ENCODE measurements around the gene B3GALT6. TPM values are rescaled to one million over a fixed set of nuclear protein-coding genes. Genes with fewer than 3 reads are reported as not detected.

B3GALT6 gene
- total RNA-seq, 1 donor from 2014 or later = 15.8 TPM

GRCh38 chr1:1253314-1253713 lies 21.3 kb downstream of the B3GALT6 start:
- TF ChIP-seq EZH2phosphoT487 (IDR thresholded peaks at IDR 0.05) (no peak), CTCF (IDR thresholded peaks at IDR 0.05) (no peak), EZH2 (IDR thresholded peaks at IDR 0.05) (no peak)
- H3K4me2 ChIP-seq = no peak overlapping the region
- peaks cover 8% of the 10 kb centered on the region for H3F3A ChIP-seq (ENCODE audit: low read depth)
- no peaks in the 10 kb centered on the region for H3K4me1 ChIP-seq
- H2AFZ ChIP-seq (replicated peaks) = no peak overlapping the region
- no peak overlapping the region for H3K27ac ChIP-seq
- H3K79me2 ChIP-seq (ENCODE audit: low read depth) = no peaks in the 10 kb centered on the region
- H3K9ac ChIP-seq = no peak overlapping the region
- Mint-ChIP-seq H3K9me3 (no peaks in the 10 kb centered on the region), H3K27ac (no peak overlapping the region), H3K4me1 (no peaks in the 10 kb centered on the region), H3K36me3 (peaks cover 14% of the 10 kb centered on the region), H3K4me3 (no peak overlapping the region), H3K27me3 (ENCODE audit: insufficient read depth, low read depth) (peaks cover 2% of the 10 kb centered on the region)
- no peaks in the 10 kb centered on the region for H3K36me3 ChIP-seq
- no peak for DNase-seq (ENCODE audit: low spot score)
- H3K27me3 ChIP-seq = peaks cover 1% of the 10 kb centered on the region
- H3K9me3 ChIP-seq (ENCODE audit: low read depth) = no peaks in the 10 kb centered on the region
- peaks cover 8% of the 10 kb centered on the region for H4K20me1 ChIP-seq (ENCODE audit: low read depth)
- no peak overlapping the region for H3K4me3 ChIP-seq

- H4K20me1 ChIP-seq (ENCODE audit: low read depth) = peaks cover 14% of the 10 kb centered on the region
- H3K36me3 ChIP-seq = no peaks in the 10 kb centered on the region
Measured at GRCh38 chr1:1253972-1254666, 22.1 kb downstream of the B3GALT6 start.

GRCh38 chr1:1254667-1254998 lies 22.6 kb downstream of the B3GALT6 start:
- Mint-ChIP-seq H3K4me1 (no peaks in the 10 kb centered on the region), H3K27ac (no peak overlapping the region), H3K36me3 (peaks cover 17% of the 10 kb centered on the region), H3K9me3 (no peaks in the 10 kb centered on the region), H3K4me3 (no peak overlapping the region), H3K27me3 (ENCODE audit: insufficient read depth, low read depth) (peaks cover 2% of the 10 kb centered on the region)
- Histone ChIP-seq H3K9ac (no peak overlapping the region), H3K9me3 (ENCODE audit: low read depth) (no peaks in the 10 kb centered on the region), H3F3A (ENCODE audit: low read depth) (peaks cover 8% of the 10 kb centered on the region), H3K79me2 (ENCODE audit: low read depth) (no peaks in the 10 kb centered on the region), H3K4me2 (no peak overlapping the region), H3K27ac (no peak overlapping the region), H3K27me3 (no peaks in the 10 kb centered on the region), H2AFZ (replicated peaks) (no peak overlapping the region), H3K36me3 (no peaks in the 10 kb centered on the region), H3K4me1 (no peaks in the 10 kb centered on the region), H3K4me3 (no peak overlapping the region), H4K20me1 (ENCODE audit: low read depth) (peaks cover 19% of the 10 kb centered on the region)
- DNase-seq (ENCODE audit: low spot score) = no peak
- TF ChIP-seq EZH2phosphoT487 (IDR thresholded peaks at IDR 0.05) = no peak
- TF ChIP-seq CTCF (IDR thresholded peaks at IDR 0.05) = no peak
- TF ChIP-seq EZH2 (IDR thresholded peaks at IDR 0.05) = no peak

More at GRCh38 chr1:1253972-1254666, 22.1 kb downstream of the B3GALT6 start:
- Histone ChIP-seq H3K9me3 (ENCODE audit: low read depth) (no peaks in the 10 kb centered on the region), H3K4me3 (no peak overlapping the region), H3K4me1 (no peaks in the 10 kb centered on the region), H3K27me3 (no peaks in the 10 kb centered on the region), H3K27ac (no peak overlapping the region), H3K9ac (no peak overlapping the region), H2AFZ (replicated peaks) (no peak overlapping the region), H3F3A (ENCODE audit: low read depth) (peaks cover 8% of the 10 kb centered on the region), H3K4me2 (no peak overlapping the region), H3K79me2 (ENCODE audit: low read depth) (no peaks in the 10 kb centered on the region)
- H3K27me3 Mint-ChIP-seq (ENCODE audit: insufficient read depth, low read depth) = peaks cover 2% of the 10 kb centered on the region
- H3K4me1 Mint-ChIP-seq = no peaks in the 10 kb centered on the region
- no peaks in the 10 kb centered on the region for H3K9me3 Mint-ChIP-seq
- TF ChIP-seq CTCF (IDR thresholded peaks at IDR 0.05) (no peak), EZH2phosphoT487 (IDR thresholded peaks at IDR 0.05) (no peak), EZH2 (IDR thresholded peaks at IDR 0.05) (no peak)
- no peak overlapping the region for H3K27ac Mint-ChIP-seq
- peaks cover 14% of the 10 kb centered on the region for H3K36me3 Mint-ChIP-seq
- DNase-seq (ENCODE audit: low spot score) = no peak
- no peak overlapping the region for H3K4me3 Mint-ChIP-seq
